ENCODE results near the gene SVIL. TPM values are rescaled to one million over a fixed set of nuclear protein-coding genes. Genes with fewer than 3 reads are reported as not detected.
"Not testable (repeated sequence)": the region's sequence is repeated elsewhere in the genome, so short reads cannot be mapped to it uniquely, and the experiment has no call there.

The SVIL gene
- polyA plus RNA-seq, 6 donors from 2014 or later = 0.35 to 3.9 (median 1.6) TPM; not detected in 3

GRCh38 chr10:29563420-29564035 lies 71.2 kb downstream of the SVIL start:
- Mint-ChIP-seq H3K4me1 (peaks cover 6 to 16% (median 14%) of the 10 kb centered on the region in 3 donors), H3K27me3 (peaks cover 0 to 3% (median 0%) of the 10 kb centered on the region in 3 donors), H3K36me3 (no peaks in the 10 kb centered on the region), H3K9me3 (peaks cover 0 to 10% (median 0%) of the 10 kb centered on the region in 7 donors), H3K4me3 (peak overlapping the region in 1 of 8 donors; percentile 62), H3K27ac (peak overlapping the region in 3 of 6 donors; percentile 13 to 35 (median 22))
- peak; percentile 65 to 75 for ATAC-seq (ENCODE audit: low read depth in 2 of 2)
- DNase-seq = peak; percentile 1

DNA sequence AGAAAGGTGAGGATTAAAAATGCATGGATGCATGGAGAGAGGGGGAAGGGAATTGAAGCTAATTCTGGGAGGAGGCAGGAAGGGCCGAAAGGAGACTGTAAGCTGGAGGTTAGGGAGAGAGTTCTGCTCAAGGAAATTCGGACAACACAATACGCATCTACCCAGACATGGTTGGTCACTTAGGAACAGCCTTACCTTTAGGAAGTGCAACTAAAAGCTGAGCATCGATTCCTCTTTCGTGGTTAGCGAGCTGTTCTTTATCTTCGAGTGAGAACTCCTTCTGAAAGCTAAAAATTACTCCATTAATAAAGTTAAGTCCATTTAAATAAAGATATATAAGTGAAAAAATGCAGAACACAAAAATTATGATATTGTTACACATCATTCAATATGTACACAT lies 71.8 kb downstream of the SVIL start:
- not testable (repeated sequence) for DNase-seq, H3K4me3 Mint-ChIP-seq, H3K27me3 Mint-ChIP-seq, H3K36me3 Mint-ChIP-seq
- ATAC-seq (ENCODE audit: low read depth in 2 of 2) = peak; percentile 87 to 99
- peak overlapping the region in 2 of 6 donors; percentile 74 to 96 for H3K27ac Mint-ChIP-seq
- H3K9me3 Mint-ChIP-seq = peaks cover 0 to 10% (median 0%) of the 10 kb centered on the region in 7 donors
- peaks cover 6 to 16% (median 14%) of the 10 kb centered on the region in 3 donors for H3K4me1 Mint-ChIP-seq

DNA sequence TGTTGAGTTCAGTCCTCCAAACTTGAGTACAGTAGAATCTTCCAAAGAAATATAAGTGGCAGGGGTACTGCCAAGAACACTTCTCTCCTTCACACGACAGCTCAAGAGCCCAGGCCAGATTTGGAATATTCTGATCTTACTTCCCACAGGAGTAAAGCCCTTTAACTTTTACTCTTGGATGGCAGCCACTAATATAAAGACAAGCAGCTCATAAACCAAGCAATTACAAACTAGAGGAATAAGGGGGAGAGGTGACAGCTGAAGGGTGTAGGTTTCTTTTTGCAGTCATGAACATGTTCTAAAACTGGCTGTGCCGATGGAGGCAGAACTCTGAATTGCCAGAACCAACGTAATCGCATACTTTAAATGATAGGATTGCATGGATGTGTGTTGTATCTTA lies 74.8 kb downstream of the SVIL start:
- Mint-ChIP-seq H3K9me3 (peaks cover 0 to 10% (median 0%) of the 10 kb centered on the region in 7 donors), H3K4me3 (no peak overlapping the region), H3K36me3 (no peaks in the 10 kb centered on the region), H3K27ac (no peak overlapping the region), H3K4me1 (peaks cover 8 to 16% (median 14%) of the 10 kb centered on the region in 3 donors), H3K27me3 (no peaks in the 10 kb centered on the region)
- ATAC-seq (ENCODE audit: low read depth in 2 of 2) = no peak
- no peak for DNase-seq

- no peak for DNase-seq
- no peak for ATAC-seq (ENCODE audit: low read depth in 2 of 2)
- no peak overlapping the region for H3K27ac Mint-ChIP-seq
- H3K36me3 Mint-ChIP-seq = no peaks in the 10 kb centered on the region
- H3K9me3 Mint-ChIP-seq = peaks cover 0 to 4% (median 0%) of the 10 kb centered on the region in 7 donors
- peaks cover under 1 to 7% (median 2%) of the 10 kb centered on the region in 3 donors for H3K4me1 Mint-ChIP-seq
- H3K27me3 Mint-ChIP-seq = no peaks in the 10 kb centered on the region
- H3K4me3 Mint-ChIP-seq = no peak overlapping the region
Observed at GRCh38 chr10:29557665-29558064, 77.1 kb downstream of the SVIL start.

DNA sequence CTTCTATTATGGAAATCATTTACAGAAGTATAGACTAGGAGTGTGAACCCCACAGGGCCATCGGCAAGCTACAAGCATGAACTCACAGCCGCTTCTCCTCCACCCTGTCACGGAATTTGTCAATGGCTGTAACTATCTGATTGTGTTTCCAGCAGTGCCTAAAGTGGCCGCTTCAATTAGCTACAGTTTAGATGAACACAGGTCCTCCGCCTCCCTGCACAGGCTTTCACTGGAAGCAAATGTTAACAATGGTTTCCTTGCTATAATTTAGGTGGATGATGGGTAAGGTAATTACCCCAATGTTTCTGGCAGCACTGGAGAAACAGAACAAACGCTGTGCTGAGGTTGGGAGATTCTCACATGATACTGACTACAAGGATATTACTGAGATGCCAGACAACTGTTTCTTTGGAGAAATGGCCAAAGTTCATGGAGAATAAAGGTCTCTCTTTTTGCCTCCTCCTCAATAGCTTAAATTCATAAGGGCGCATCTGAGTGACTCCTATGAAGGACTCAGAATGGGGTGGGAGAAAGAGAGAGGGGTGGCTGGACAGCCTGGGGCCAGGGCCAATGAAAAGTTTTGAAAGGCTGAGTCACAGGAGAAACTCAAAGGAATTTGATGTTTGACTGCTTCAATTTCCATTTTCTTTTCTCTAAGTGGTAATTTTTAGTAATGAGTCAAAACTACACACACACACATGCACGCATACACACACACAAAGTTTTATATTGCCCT lies 78.9 kb downstream of the SVIL start:
- H3K4me3 Mint-ChIP-seq = no peak overlapping the region
- H3K9me3 Mint-ChIP-seq = no peaks in the 10 kb centered on the region
- H3K36me3 Mint-ChIP-seq = no peaks in the 10 kb centered on the region
- no peak overlapping the region for H3K27ac Mint-ChIP-seq
- no peaks in the 10 kb centered on the region for H3K27me3 Mint-ChIP-seq
- H3K4me1 Mint-ChIP-seq = peaks cover 0 to 6% (median 0%) of the 10 kb centered on the region in 3 donors
- DNase-seq = no peak
- ATAC-seq (ENCODE audit: low read depth in 2 of 2) = no peak

DNA sequence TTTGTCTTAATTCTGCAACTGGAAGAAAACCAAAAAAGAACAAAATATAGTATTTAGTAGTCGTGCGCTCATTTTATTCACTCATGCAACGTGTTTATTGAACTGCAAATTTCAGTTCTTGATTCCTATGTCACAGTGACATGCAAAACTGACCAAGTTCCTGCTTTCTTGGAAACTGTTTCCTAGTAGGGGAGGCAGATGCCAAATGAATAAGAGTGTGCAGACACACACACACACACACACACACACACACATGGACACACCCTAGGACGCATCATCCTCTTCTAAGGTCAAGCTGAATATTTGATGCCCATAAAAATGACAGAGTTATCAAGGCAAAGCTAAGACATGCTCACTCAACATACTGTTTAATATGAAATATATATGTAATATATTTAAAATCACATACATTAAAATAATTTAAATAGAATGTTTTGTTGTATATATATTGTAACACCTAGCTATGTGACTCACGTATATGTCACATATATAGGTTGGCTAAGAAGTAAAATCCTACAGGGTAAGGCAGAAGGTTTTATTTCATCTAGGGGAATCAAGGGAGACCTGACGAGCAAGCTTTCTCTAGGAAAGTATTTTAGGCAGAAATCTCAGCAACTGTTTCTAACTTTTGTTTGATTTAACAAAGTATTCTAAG lies 79.6 kb downstream of the SVIL start:
- Mint-ChIP-seq H3K27ac (peak overlapping the region in 2 of 6 donors; percentile 18 to 24), H3K9me3 (no peaks in the 10 kb centered on the region), H3K4me3 (no peak overlapping the region), H3K27me3 (no peaks in the 10 kb centered on the region), H3K4me1 (peaks cover 0 to 6% (median 0%) of the 10 kb centered on the region in 3 donors), H3K36me3 (no peaks in the 10 kb centered on the region)
- ATAC-seq (ENCODE audit: low read depth in 2 of 2) = peak in 1 of 2 donors; percentile 41
- no peak for DNase-seq

GRCh38 chr10:29554660-29555059 lies 80.1 kb downstream of the SVIL start:
- DNase-seq (no peak), ATAC-seq (ENCODE audit: low read depth in 2 of 2) (no peak)
- H3K27ac Mint-ChIP-seq = peak overlapping the region in 1 of 6 donors; percentile 24
- no peaks in the 10 kb centered on the region for H3K36me3 Mint-ChIP-seq
- no peaks in the 10 kb centered on the region for H3K9me3 Mint-ChIP-seq
- H3K4me1 Mint-ChIP-seq = peaks cover 0 to 6% (median 0%) of the 10 kb centered on the region in 3 donors
- no peak overlapping the region for H3K4me3 Mint-ChIP-seq
- no peaks in the 10 kb centered on the region for H3K27me3 Mint-ChIP-seq

DNA sequence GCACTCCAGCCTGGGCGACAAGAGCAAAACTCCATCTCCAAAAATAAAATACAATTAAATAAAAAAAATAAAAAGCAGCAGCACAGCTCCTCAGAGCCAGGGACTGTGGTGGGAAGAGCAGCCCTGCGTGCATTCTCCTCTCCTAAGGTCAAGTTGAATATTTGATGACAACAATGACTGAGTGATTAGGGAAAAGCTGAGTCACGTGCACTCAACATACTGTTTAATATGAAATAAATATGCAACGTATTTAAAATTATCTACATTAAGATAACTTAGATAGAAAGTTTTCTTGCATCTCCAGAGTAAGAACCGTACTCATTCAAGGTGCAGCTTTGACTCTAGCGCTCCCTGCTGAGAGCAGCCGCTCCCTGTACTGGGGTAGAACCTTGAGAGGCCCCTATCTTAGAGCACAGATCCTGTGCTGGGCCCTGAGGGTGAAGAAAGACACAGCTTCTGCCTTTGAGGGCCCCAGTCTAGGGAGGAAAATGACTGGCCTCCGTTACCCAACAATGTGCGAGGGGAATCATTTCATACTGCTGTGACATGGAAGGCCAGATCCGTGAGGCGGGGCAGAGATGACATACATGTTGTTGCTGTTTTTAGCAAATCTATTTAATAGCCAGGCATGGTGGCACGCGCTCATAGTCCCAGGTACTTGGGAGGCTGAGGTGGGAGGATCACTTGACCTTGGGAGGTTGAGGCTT lies 81.1 kb downstream of the SVIL start:
- H3K36me3 Mint-ChIP-seq = no peaks in the 10 kb centered on the region
- H3K9me3 Mint-ChIP-seq = no peaks in the 10 kb centered on the region

GRCh38 chr10:29553116-29553515 lies 81.7 kb downstream of the SVIL start:
- not testable (repeated sequence) for DNase-seq; H3K4me3 Mint-ChIP-seq; H3K9me3 Mint-ChIP-seq; H3K4me1 Mint-ChIP-seq; ATAC-seq (ENCODE audit: low read depth in 2 of 2); H3K36me3 Mint-ChIP-seq; H3K27ac Mint-ChIP-seq; H3K27me3 Mint-ChIP-seq

More for the DNA sequence above, 81.1 kb downstream of the SVIL start:
- no peak overlapping the region for H3K4me3 Mint-ChIP-seq
- no peaks in the 10 kb centered on the region for H3K27me3 Mint-ChIP-seq
- peaks cover 0 to 6% (median 0%) of the 10 kb centered on the region in 3 donors for H3K4me1 Mint-ChIP-seq
- DNase-seq (no peak), ATAC-seq (ENCODE audit: low read depth in 2 of 2) (no peak)
- H3K27ac Mint-ChIP-seq = no peak overlapping the region

- H3K4me1 Mint-ChIP-seq; H3K4me3 Mint-ChIP-seq; H3K9me3 Mint-ChIP-seq; H3K36me3 Mint-ChIP-seq; H3K27ac Mint-ChIP-seq; H3K27me3 Mint-ChIP-seq; ATAC-seq (ENCODE audit: low read depth in 2 of 2); DNase-seq: not testable (repeated sequence)
Observed at GRCh38 chr10:29549493-29549892, 85.3 kb downstream of the SVIL start.

DNA sequence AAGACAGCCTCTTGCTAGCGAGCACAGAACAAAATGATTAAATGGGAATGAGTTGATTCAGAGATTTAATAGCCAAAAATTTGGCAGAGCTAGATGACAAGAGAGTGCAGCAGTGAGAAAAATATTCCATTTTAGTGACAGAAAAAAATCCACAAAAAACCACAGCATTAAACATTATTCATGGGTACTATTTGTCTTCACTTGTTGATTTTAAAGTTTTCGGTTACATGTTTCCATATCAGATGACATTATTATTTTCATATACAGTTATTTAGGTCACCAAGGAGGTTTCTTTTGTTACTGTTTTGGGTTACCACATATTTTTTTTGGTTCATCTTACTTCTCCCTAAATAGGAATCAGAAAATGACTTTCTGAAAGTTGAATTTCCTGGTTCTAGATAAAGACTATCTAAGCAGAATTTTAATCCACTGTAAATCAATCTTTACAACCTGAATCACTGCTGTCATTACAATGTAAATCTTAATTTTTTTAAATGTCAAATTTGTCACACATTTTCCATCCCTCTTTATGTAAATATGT lies 87.9 kb downstream of the SVIL start:
- ATAC-seq (ENCODE audit: low read depth in 2 of 2) = no peak
- DNase-seq = no peak
- no peak overlapping the region for H3K4me3 Mint-ChIP-seq
- H3K9me3 Mint-ChIP-seq = no peaks in the 10 kb centered on the region
- H3K4me1 Mint-ChIP-seq = no peaks in the 10 kb centered on the region
- no peak overlapping the region for H3K27ac Mint-ChIP-seq
- H3K36me3 Mint-ChIP-seq = no peaks in the 10 kb centered on the region
- H3K27me3 Mint-ChIP-seq = no peaks in the 10 kb centered on the region

DNA sequence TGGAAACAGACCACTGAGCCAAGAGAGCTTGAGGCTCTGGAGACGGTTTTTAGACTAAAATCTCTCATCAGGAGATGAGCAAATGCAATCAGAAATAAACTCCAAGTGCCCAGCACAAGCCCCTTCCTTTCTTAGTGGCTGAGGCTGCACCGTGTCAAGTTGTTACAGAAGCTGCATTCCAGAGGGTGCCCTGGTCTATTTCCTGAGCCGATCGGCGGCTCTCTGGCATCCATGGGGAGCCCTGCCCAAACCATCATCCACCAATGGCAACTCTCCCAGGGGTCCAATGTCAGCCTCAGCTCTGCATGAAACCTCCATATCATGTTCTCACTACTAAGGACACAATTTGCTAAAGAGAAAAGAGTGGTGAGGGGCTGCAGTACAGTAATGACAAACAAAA lies 89.6 kb downstream of the SVIL start:
- Mint-ChIP-seq H3K36me3 (no peaks in the 10 kb centered on the region), H3K9me3 (no peaks in the 10 kb centered on the region), H3K4me1 (no peaks in the 10 kb centered on the region), H3K27ac (no peak overlapping the region), H3K4me3 (no peak overlapping the region), H3K27me3 (no peaks in the 10 kb centered on the region)
- no peak for DNase-seq
- no peak for ATAC-seq (ENCODE audit: low read depth in 2 of 2)

DNA sequence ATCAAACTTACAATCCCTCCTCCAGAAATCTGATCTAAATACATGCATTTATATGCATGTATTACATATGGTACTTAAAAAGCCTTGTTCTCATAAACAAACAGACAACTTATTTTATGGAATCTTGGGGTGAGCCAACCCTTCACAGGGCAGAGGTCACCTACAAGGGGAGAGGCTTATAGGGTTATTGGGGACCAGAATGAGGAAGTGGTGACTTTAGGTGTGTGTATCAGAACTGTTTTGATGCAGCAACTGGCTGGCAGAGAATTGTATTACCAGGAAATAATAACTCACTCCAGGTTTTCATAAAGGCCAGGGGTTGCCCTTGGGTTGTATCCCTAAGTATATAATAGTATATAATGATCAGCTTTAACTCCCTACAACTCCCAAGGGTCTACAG lies 91.1 kb downstream of the SVIL start:
- H3K4me1 Mint-ChIP-seq = no peaks in the 10 kb centered on the region
- H3K27me3 Mint-ChIP-seq = no peaks in the 10 kb centered on the region
- DNase-seq (no peak), ATAC-seq (ENCODE audit: low read depth in 2 of 2) (no peak)
- H3K27ac Mint-ChIP-seq = no peak overlapping the region
- H3K36me3 Mint-ChIP-seq = no peaks in the 10 kb centered on the region
- no peak overlapping the region for H3K4me3 Mint-ChIP-seq
- no peaks in the 10 kb centered on the region for H3K9me3 Mint-ChIP-seq

Measured in naive B cell (primary cell).